K562 (cell line): ENCODE data around the gene ASGR1. TPM values are rescaled to one million over a fixed set of nuclear protein-coding genes. Genes with fewer than 3 reads are reported as not detected.

Experiments used
- CHD7 ChIP-seq: fragments of 200-600 bp; sonication (generic); IDR thresholded peaks from one replicate; pipeline ENCODE4 v1.6.1; 2012; ENCODE audit warnings: mild to moderate bottlenecking, low read depth, low read length, inconsistent platforms
- IRF2 ChIP-seq: sonication (generic); formaldehyde crosslinking; IDR thresholded peaks from 2 replicates; pipeline ENCODE4 v1.8.1; 2022; ENCODE audit warnings: mild to moderate bottlenecking, missing genetic modification reagents
- NFYB ChIP-seq: IDR thresholded peaks from 2 replicates; pipeline ENCODE4 v1.6.1; 2011; ENCODE audit warnings: mild to moderate bottlenecking, moderate library complexity; ENCODE audit not compliant: insufficient read length; ENCODE audit errors: extremely low read depth
- PCBP1 ChIP-seq: fragments of 200-400 bp; formaldehyde crosslinking; IDR thresholded peaks from 2 replicates; pipeline ENCODE4 v1.6.1; 2018; ENCODE audit warnings: mild to moderate bottlenecking, low read depth, low read length; ENCODE audit not compliant: poor library complexity, severe bottlenecking
- TRIM28 ChIP-seq: fragments of 450-650 bp; IDR thresholded peaks from 2 replicates; pipeline ENCODE4 v1.6.1; 2017
- polyA plus RNA-seq, 8 experiments: library from polyadenylated mRNA; depleted of rRNA in 4 of 8; stranded (reverse) in 5 of 8; unstranded in 3 of 8; fragments of >200 nt; fragmentation: Nextera tagmentation in 2 of 8; fragmentation: Illumina TruSeq in 1 of 8; extraction: Ambion mirVana in 2 of 8; extraction: Trizol in 1 of 8; gene quantifications; 2 replicates each; pipeline versions ENCODE4 v1.2.1 to v1.2.3, GENCODE V29; 2011 to 2014; ENCODE audit warnings: inconsistent platforms in 1 of 8, missing spikeins in 1 of 8
- total RNA-seq, 7 experiments: library from RNA; depleted of rRNA in 6 of 7; stranded (reverse); fragments of >200 nt in 6 of 7; fragmentation: Illumina TruSeq in 2 of 7; extraction: Trizol in 2 of 7; gene quantifications; 2 replicates each; pipeline versions ENCODE4 v1.2.1 to v1.2.3, GENCODE V29; 2011 to 2021; ENCODE audit warnings: low replicate concordance in 1 of 7

The ASGR1 gene
- total and polyA plus RNA-seq, 9 of the 15 experiments (the other 6 are each of a cell fraction or from before 2014, with no cell fraction given) = 0.11 to 1.0 (median 0.64) TPM; not detected in 2

- TF ChIP-seq CHD7 = no peak
- TF ChIP-seq PCBP1 = no peak
- TF ChIP-seq TRIM28 = 0 out of 2 replicates have a peak, but pooled peaks have one; percentile 17
- no peak for TF ChIP-seq NFYB
- TF ChIP-seq IRF2 (CRISPR knock-in tag) = no peak
These were observed 34.7 kb upstream of the ASGR1 start (continued) for GRCh38 chr17:7213895-7214299.
